Suprapubic skin (tissue), 4 donors: ENCODE results near the gene OFD1.

Source experiments
- CTCF ChIP-seq, 2 donors: fragments of 200-600 bp in 1 of 2; fragments of 450-650 bp in 1 of 2; sonication (generic) in 1 of 2; IDR thresholded peaks; one replicate each; pipeline ENCODE4 v1.5.1; 2016 to 2019; ENCODE audit warnings: antibody characterized with exemption in 2 of 2, mild to moderate bottlenecking in 1 of 2, moderate library complexity in 1 of 2
- POLR2A ChIP-seq, 2 donors: fragments of 450-650 bp; IDR thresholded peaks; one replicate each; pipeline ENCODE4 v1.6.1; 2017; ENCODE audit warnings: antibody characterized with exemption in 2 of 2, mild to moderate bottlenecking in 2 of 2, moderate library complexity in 2 of 2
- POLR2AphosphoS5 ChIP-seq, 3 donors: sonication (generic); formaldehyde crosslinking; IDR thresholded peaks; one replicate each; pipeline ENCODE4 v1.6.1; 2017; ENCODE audit warnings: antibody characterized with exemption in 3 of 3

- no peak for TF ChIP-seq POLR2A (IDR thresholded peaks at IDR 0.05)
- TF ChIP-seq CTCF (IDR thresholded peaks at IDR 0.05), result no peak
- TF ChIP-seq POLR2AphosphoS5 (IDR thresholded peaks at IDR 0.05), result no peak
These were observed 20.7 kb downstream of the OFD1 start for GRCh38 chrX:13755254-13755653.
